CMK (cell line): Measurements from ENCODE around the gene METTL16.

Source experiments
- DNase-seq: peaks from one replicate; pipeline ENCODE4 v3.0.0-alpha.2; 2010; ENCODE audit warnings: low read depth

Gene METTL16

GRCh38 chr17:2395258-2396181, 116.2 kb downstream of the METTL16 start:
- no peak for DNase-seq

GRCh38 chr17:2394775-2395201, 116.9 kb downstream of the METTL16 start:
- no peak for DNase-seq

- no peak for DNase-seq
Measured at GRCh38 chr17:2393954-2394749, 117.5 kb downstream of the METTL16 start.

GRCh38 chr17:2393174-2393953, 118.3 kb downstream of the METTL16 start:
- DNase-seq = no peak

GRCh38 chr17:2392252-2393173, 119.2 kb downstream of the METTL16 start:
- no peak for DNase-seq

- DNase-seq = no peak
Measured at GRCh38 chr17:2391597-2392251, 120.0 kb downstream of the METTL16 start.

GRCh38 chr17:2390199-2390836, 121.4 kb downstream of the METTL16 start:
- DNase-seq = no peak

GRCh38 chr17:2388683-2389055, 123.0 kb downstream of the METTL16 start:
- no peak for DNase-seq

GRCh38 chr17:2388020-2388682, 123.5 kb downstream of the METTL16 start:
- no peak for DNase-seq

GRCh38 chr17:2387086-2388019, 124.3 kb downstream of the METTL16 start:
- DNase-seq = no peak

GRCh38 chr17:2386400-2387085, 125.1 kb downstream of the METTL16 start:
- no peak for DNase-seq

- DNase-seq = no peak
Measured at GRCh38 chr17:2385240-2386210, 126.2 kb downstream of the METTL16 start.

- no peak for DNase-seq
Measured at GRCh38 chr17:2384439-2385127, 127.1 kb downstream of the METTL16 start.

GRCh38 chr17:2383628-2384167, 128.0 kb downstream of the METTL16 start:
- no peak for DNase-seq

GRCh38 chr17:2380950-2381649, 130.6 kb downstream of the METTL16 start:
- no peak for DNase-seq
